ENCODE data around the gene SCAI.
"Not testable (repeated sequence)": the region's sequence is repeated elsewhere in the genome, so short reads cannot be mapped to it uniquely, and the experiment has no call there.

Gene SCAI

DNA sequence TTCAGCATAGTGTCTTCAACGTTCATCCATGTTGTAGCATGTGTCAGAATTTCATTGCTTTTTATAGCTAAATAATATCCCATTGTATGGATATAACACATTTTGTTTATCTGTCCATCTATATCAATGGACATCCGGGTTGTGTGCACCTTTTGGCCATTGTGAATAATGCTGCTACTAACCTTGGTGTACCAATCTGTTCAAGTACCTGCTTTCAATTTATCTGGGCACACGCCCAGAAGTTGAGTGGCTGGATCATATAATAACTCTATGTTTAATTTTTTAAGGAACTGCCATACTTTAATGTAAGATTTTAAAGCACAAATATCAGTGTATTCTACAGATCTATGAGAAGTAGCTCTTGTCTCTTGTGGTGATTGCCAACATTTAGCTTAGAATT is 43.5 kb downstream of the SCAI start:
- DNase-seq (ENCODE audit: low spot score) = no peak
- no peak for TF ChIP-seq CTCF (IDR thresholded peaks at IDR 0.05; ENCODE audit: extremely low read depth, missing control alignments)

DNA sequence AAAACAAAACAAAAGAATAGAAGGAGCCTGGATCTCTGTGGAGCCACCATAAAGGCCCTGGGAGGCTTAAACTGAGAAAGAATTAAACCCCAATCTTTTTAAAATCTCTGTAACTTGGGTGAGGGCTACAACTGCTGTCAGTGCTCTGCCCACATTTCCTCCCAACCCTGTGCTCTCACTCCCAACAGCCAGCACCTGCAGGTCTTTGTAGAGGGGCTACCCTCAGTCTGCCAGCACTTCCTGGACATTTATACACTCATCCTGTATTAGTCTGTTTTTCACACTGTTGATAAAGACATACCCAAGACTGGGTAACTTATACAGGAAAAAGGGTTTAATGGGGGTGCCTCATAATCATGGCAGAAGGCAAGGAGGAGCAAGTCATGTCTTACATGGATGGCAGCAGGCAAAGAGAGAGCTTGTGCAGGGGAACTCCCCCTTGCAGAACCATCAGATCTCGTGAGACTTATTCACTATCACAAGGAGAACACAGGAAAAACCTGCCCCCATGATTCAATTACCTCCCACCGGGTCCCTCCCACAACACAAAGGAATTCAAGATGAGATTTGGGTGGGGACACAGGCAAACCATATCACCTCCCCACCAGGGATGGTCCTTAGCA is 47.4 kb downstream of the SCAI start:
- TF ChIP-seq CTCF (IDR thresholded peaks at IDR 0.05; ENCODE audit: extremely low read depth, missing control alignments) = no peak
- no peak for DNase-seq (ENCODE audit: low spot score)

DNA sequence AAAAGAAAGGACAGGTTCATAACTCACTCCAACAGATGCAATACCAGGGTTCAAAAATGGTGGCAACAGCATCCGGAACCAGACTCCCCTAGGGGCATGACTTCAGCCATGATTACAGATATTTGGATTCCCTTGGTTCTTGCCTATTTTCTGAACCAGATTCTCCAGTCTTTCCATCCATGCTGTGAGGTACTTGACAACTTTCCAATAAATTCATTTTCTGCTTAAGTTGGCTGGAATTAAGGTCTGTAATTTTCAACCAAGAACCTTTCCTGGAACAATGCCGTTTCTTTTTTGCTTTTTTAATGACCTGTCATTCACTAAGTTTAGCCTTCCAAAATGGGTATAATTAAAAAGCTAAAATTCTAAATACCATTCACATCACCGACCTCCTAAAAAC is 52.2 kb downstream of the SCAI start:
- no peak for TF ChIP-seq CTCF (IDR thresholded peaks at IDR 0.05; ENCODE audit: extremely low read depth, missing control alignments)
- no peak for DNase-seq (ENCODE audit: low spot score)

DNA sequence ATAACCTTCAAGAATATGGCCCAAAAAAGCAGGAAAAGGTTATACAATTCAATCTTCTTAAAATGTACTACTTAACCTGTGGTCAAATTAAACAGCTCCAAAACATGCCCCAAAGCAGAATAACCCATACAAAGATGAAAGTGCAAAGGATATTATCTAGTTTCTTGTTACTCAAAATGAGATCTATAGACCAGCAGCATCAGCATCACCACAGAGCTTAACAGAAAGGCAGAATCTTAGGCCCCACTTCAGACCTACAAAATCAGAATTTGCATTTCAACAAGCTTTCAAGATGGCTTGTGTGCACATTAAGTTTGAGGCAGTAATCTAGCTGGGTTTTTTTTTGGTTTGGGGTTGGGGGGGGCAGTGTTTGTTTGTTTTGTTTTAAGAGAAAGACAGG is 54.0 kb downstream of the SCAI start:
- DNase-seq (ENCODE audit: low spot score) = peak; percentile 38
- TF ChIP-seq CTCF (IDR thresholded peaks at IDR 0.05; ENCODE audit: extremely low read depth, missing control alignments) = no peak

DNA sequence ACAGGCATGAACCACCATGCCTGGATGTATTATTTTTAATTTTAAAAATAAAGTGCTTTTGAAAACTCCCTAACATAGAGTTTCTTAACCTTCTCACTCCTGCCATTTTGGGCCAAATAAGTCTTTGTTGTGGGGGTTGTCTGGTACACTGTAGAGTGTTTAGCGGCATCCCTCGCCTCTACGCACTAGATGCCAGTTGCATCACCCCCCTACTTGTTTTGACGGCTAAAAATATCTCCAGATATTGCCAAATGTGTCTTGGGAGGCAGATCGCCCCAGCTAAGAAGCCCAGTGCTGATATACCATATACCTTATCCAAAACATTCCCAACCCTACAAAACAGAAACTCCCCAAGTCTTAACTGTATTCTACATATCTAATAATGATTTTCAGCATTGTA is 54.6 kb downstream of the SCAI start:
- TF ChIP-seq CTCF (IDR thresholded peaks at IDR 0.05; ENCODE audit: extremely low read depth, missing control alignments) = no peak
- DNase-seq (ENCODE audit: low spot score) = no peak

DNA sequence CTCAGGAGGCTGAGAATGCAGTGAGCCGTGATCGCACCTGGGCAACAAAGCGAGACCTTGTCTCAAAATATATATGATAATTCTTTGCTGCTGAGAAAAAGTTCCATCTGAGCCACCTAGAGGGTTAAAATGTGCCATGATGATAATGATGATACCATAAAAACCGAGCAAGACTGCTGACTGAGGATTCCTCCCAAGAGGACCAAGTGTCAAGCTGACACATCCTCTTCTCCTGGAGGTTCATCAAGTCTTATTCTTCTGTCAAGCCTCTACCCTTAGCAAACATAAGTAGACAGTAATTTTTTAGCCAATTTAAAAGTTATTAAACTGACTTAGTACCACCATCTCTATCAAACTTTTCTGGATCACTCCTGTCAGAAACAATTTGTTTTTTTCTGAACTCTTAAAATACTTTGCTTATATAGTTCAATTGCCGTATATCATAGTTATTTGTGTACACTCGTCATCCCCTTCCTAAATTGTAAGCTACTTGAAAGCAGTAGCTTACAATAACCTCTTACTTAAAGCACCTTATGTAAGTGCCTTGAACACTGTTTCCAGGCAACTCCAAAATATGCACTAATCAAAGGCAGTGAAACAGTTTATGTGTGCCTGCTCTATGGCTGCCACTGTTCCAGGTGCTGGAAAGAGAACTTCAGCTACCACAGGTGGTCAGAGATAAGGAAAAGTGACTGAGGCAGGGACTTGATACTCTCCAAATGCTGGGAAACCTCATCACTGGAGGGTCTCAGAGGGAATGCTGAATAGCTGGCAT is 57.4 kb downstream of the SCAI start:
- TF ChIP-seq CTCF (IDR thresholded peaks at IDR 0.05; ENCODE audit: extremely low read depth, missing control alignments) = no peak
- DNase-seq (ENCODE audit: low spot score) = no peak

GRCh38 chr9:125082197-125082596 is 61.1 kb downstream of the SCAI start:
- not testable (repeated sequence) for DNase-seq (ENCODE audit: low spot score)

- DNase-seq (ENCODE audit: low spot score) = not testable (repeated sequence)
Measured at GRCh38 chr9:125080797-125081196, 62.5 kb downstream of the SCAI start.
